K562 (cell line): ENCODE measurements around the gene KRT25. TPM values are rescaled to one million over a fixed set of nuclear protein-coding genes. Genes with fewer than 3 reads are reported as not detected.

Source experiments
- DEAF1 ChIP-seq: fragments of 450-650 bp; formaldehyde crosslinking; IDR thresholded peaks from 2 replicates; pipeline ENCODE4 v1.4.0; 2020; ENCODE audit warnings: mild to moderate bottlenecking, moderate library complexity
- RREB1 ChIP-seq: fragments of 250-450 bp; sonication (Bioruptor Pico); IDR thresholded peaks from 2 replicates; pipeline ENCODE4 v1.4.0; 2020
- ZNF57 ChIP-seq: fragments of 450-650 bp; formaldehyde crosslinking; IDR thresholded peaks from 2 replicates; pipeline ENCODE4 v1.4.0; 2020; ENCODE audit warnings: mild to moderate bottlenecking, moderate library complexity
- polyA plus RNA-seq, 8 experiments: library from polyadenylated mRNA; depleted of rRNA in 4 of 8; stranded (reverse) in 5 of 8; unstranded in 3 of 8; fragments of >200 nt; fragmentation: Nextera tagmentation in 2 of 8; fragmentation: Illumina TruSeq in 1 of 8; extraction: Ambion mirVana in 2 of 8; extraction: Trizol in 1 of 8; gene quantifications; 2 replicates each; pipeline versions ENCODE4 v1.2.1 to v1.2.3, GENCODE V29; 2011 to 2014; ENCODE audit warnings: inconsistent platforms in 1 of 8, missing spikeins in 1 of 8
- total RNA-seq, 7 experiments: library from RNA; depleted of rRNA in 6 of 7; stranded (reverse); fragments of >200 nt in 6 of 7; fragmentation: Illumina TruSeq in 2 of 7; extraction: Trizol in 2 of 7; gene quantifications; 2 replicates each; pipeline versions ENCODE4 v1.2.1 to v1.2.3, GENCODE V29; 2011 to 2021; ENCODE audit warnings: low replicate concordance in 1 of 7

The KRT25 gene
- total and polyA plus RNA-seq, 9 of the 15 experiments (the other 6 are each of a cell fraction or from before 2014, with no cell fraction given) = not detected

GRCh38 chr17:40702271-40702670 lies 52.9 kb downstream of the KRT25 start (continued):
- TF ChIP-seq RREB1 = no peak
- no peak for TF ChIP-seq ZNF57 (CRISPR knock-in tag)
- no peak for TF ChIP-seq DEAF1
